Dermis blood vessel endothelial cell (primary cell): ENCODE data around the gene IGF1. TPM values are rescaled to one million over a fixed set of nuclear protein-coding genes. Genes with fewer than 3 reads are reported as not detected.

Experiments used
- DNase-seq: peaks from one replicate; pipeline ENCODE4 v3.0.0; 2010
- total RNA-seq: library from RNA; depleted of rRNA; stranded (reverse); fragments of >200 nt; gene quantifications from 2 replicates; pipeline ENCODE4 v1.2.3, GENCODE V29; 2014

The IGF1 gene
- total RNA-seq, 1 donor from 2014 or later = 0.34 TPM

DNA sequence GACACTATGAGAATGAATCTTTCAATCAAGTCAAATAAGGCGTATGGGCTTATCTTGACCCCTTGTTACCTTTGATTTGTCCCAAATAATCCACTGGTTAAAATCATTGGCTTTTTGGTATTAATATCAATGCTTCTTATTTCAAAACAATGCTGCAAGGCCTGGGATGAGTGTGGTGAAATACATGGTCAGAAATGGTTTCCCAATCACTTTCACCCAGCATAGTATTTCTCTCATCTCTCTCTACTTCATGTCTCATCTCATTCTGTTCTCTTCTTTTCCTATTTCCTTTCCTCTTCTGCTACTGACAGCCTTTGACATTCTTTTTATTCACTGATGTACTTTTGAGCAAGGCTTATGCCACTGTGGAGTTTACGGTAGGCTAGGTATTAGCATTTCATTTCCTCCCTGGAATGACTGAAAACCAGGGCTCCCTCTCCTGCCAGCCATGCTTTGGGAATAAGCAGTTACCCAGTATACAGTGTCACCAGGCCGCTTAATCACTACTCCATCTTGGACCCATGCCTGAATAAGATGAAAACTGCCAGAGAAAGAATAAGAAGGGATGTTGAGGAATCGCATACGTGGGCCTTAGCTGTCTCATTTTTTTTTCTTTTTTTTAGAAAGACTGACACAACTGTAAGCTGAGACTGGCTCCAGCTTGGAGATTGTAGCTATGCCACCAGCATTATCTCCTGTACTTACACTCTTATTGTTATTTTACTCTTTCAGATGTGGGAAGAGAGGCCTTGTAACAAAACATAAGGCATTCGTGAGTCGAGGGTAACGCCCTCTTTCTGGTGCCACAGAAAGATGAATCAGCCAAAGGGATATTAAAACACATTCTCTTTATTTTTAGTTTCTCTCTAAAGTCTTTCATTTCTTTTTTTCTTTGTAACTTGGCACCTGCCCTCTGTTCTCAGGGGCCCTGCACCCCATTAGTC lies 53.5 kb downstream of the IGF1 start:
- no peak for DNase-seq

DNA sequence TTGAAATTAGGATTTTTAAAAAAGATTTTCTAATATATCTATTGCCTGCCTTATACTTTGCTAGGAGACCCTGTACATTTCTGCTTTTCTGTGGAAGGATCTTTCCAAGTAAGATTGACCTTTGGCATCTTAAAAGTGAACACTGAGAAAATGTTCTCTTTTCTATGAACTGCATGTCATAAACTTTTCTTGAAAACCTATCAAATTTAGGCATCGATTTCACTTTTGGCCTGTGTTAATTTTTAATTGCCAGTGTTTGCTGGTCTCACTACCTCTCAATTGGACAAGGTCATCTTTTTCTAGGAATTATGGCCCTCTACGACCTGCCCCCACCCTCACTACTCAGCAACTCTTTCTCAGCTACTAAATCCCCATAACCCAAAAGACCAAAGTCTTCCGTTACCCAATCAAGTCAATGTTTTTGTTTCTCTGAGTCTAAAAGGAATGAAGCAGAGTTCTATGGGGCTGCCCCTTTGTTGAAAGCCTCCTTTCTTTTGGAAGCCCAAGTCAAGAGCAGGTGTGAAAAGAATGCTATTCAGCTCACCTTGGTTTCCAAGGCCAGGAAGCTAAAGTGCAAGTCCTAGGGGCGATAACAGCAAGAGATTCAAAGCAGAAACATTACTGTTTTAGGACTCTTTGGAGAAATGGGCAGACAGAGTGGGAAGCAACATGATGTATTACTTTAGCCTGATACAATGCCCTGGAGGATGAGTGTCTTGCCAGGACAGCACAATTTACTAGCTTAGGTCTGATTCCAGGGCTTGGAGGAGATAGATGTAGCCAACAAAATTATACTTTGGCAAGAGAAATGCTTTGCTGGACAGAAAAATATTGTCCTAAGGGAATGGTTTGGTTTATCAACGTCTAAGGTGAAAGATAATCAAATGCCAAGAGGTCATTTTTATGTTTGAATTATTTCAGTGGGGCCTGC lies 55.0 kb downstream of the IGF1 start:
- DNase-seq = no peak

DNA sequence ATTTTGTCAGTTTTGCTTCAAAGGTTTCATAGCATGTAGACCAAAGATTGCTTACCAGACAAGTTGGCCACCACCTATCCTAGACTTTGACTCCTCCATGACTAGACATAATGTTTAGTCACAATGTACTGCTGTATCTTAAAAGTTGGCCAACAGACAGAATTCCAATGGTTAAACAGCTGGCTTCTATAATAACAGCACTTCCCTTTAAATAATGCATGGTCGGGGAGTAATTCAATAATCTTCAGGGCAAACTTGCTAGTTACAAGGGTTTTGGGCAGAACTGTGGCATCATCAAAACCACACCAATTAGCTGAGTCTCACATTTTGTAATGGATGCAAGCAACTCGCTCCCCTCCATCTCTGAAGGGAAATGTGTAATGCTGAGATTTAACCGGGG lies 56.9 kb downstream of the IGF1 start:
- no peak for DNase-seq

DNA sequence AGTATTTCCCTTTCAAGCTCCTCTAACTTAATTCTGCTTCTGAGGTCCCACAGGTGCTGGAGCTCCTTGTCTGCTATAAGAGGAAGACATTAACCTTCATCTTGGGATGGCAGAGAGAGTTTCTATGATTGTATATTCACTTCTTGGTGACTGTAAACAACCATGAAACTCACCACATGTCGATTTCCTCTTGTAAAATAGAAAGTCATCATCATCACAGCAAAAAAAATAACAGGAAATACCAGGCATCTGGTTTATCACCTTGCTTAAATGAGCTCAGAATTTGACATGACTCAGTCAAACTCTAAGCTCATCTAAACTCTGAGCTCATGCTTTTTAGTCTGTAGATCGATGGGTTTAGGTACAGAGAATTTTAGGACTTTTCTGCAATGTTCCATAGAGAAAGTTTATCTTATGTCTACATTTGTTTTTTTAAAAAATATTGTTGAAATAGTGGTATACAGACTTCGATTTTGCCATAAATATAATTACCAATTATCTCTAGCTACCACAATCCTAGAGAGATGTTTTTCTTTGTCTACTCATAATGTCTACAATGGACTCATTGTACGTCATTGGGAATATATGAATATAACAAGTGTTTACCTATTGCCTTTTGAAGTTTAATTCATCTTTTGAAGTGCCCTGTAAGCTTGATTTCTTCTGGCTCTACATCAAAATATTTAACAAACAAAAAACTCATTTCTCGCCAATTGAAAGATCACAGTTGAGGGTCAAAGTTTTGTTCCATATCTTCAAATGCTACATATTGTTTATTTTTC lies 58.4 kb downstream of the IGF1 start:
- peak; percentile 57 for DNase-seq

DNA sequence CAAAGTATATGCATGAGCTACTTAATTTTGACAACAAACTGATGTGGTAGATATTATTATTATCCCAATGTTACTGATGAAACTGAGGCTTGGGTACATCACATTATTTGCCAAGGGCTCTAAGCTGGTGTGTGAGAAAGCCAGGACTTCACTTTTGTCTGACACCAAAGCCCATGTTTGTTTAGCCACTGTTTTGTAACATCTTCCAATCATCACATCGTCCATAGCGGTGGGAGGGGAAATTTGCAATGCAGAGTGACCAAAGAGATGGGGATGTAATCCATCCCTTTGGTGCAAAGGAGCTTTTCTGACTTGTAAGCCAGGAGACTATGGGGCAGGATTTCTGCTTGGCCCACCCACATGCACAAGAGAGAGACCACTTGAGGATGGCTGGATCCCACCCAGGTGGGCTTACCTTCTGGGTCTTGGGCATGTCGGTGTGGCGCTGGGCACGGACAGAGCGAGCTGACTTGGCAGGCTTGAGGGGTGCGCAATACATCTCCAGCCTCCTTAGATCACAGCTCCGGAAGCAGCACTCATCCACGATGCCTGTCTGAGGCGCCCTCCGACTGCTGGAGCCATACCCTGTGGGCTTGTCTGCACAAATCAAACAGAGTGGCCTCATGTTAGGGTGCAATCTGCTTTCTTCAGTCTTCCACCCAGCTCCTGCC lies 61.1 kb downstream of the IGF1 start:
- DNase-seq = no peak

DNA sequence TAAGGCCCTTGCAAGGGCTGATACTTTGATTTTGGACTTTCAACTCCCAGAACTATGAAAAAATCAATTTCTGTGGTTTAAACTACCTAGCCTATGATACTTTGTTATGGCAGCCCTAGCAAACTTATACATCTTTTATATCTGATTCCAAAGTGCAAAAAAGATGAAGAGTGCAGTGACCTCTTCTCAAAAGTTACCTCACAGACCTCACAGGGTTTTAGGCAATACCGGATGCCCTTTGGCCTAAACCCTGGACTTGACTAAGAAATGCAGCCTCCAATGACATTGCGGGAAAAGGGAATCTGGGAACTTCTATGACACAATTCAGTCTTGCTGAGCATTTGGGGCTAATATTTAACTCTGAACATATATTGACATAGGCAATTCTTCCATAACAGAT lies 63.3 kb downstream of the IGF1 start:
- no peak for DNase-seq

DNA sequence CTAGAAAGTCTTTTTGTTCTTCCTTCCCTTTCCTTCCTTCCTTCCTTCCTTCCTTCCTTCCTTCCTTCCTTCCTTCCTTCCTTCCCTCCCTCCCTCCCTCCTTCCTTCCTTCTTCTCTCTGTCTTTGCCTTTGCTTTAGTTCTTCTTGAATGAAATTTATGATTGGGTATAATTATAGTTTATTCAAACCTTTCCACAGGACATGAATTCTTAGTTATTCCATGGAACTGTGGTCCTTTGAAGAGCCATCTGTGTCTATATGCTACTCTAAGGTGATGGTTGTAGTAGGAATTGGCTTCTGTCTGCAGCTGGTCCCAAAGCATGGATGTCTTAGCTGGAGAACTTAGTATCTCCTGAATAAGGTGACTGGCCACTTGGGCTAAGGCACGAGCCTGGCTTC lies 64.8 kb downstream of the IGF1 start:
- no peak for DNase-seq

DNA sequence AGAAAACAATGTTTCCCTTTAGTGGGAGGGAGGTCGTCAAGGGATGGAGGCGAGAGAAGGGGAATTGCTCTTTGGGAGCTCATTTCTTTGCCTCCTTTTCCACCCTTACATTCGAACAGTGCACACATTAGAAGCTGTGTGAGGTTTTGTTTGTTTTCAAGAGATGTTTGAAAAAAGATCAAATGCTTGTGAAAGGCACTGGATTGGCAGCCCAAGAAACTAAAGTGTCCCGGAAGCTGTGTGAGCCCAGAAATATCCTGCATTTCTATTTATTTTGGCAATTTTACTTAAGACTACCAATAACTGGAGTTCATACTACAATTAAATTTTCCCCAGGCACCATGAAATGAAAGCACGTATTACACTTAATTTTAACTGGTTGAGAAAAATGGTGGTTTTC lies 67.0 kb downstream of the IGF1 start:
- DNase-seq = no peak

DNA sequence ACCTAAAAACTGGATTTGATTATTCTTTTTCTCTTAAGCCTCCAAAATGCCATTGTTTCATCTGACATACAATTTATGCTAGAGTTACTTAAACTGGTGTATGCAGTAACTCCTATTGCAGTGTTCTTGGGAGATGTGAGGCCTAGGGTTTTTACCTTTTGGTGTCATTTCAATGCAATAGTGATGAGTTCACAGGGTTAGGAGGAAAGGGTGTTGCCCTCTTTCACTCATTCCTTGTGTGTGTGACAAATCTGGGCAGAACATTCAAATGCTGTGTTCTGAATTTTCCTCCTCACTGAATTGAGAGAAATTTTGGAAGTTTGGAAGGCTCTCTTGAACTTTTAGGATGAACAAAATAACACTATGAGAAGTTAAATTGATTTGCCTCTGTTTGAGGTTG lies 69.9 kb downstream of the IGF1 start:
- no peak for DNase-seq

DNA sequence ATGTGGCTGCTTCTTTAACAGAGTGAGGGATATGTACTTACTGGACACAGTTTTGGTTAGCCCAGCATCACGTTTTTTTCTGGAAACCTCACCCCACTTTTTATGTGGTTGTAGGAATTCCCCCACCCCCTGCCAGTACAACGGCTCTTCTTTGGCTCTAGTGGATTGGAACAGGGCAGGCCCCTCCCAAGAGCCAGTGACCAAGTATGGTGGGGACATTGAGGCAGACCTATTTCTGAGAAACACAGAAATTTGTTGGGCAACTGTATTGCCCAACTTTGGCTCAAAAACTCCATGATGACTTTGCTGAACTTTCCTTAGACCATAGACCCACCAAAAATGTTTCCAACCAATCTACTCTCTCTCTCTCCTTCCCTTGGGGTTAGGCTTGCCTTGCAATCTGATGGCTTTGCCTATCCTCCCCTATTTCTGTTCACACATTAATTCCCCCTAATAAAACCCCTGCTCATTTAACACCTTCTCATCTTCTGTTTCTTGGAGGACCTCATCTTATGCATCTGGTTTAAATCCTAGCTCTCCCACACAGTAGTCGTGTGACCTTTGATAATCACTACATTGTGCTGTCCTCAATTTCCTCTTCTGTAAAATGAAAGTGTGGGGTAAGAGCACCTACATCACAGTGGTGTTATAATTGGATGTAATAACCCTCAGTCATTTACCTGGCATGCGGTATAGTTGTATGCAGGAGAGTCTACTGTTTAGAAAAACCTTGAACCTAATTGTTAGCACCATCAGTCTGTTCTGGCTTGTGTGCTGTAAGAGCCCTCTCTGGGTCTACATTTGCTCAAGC lies 71.7 kb downstream of the IGF1 start:
- no peak for DNase-seq

DNA sequence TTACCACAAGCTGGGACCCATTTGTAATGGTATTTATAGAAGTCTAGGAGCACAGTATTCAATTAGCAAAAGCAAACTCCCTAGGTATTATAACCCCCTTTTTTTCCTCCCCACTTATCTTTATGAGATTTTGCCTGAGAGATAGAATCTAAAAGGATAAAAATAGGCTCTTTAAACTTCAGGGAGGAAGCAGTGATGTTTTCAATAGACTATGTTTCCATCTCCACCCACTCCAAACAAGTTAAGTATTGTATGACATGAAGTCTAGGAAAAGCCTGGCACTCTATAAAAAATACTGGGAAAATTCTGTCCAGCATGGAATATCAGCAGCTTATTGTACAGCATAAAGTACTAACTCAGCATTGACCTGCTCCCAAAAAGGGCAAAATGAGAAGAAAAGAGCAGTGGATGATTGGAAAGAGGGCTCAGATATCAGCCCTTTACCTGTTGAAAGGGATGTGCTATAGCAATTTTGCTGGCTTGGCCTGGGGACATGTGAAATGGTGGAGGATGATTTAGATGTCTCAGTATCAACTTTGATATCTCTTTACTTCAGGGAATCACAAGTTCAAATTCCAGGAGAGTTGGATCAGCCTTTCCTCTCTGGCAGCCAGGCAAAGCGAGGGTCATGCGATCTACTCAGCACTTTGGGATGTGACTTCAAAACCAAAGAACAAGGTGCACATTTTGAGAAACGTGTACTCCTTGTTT lies 72.4 kb downstream of the IGF1 start:
- no peak for DNase-seq

DNA sequence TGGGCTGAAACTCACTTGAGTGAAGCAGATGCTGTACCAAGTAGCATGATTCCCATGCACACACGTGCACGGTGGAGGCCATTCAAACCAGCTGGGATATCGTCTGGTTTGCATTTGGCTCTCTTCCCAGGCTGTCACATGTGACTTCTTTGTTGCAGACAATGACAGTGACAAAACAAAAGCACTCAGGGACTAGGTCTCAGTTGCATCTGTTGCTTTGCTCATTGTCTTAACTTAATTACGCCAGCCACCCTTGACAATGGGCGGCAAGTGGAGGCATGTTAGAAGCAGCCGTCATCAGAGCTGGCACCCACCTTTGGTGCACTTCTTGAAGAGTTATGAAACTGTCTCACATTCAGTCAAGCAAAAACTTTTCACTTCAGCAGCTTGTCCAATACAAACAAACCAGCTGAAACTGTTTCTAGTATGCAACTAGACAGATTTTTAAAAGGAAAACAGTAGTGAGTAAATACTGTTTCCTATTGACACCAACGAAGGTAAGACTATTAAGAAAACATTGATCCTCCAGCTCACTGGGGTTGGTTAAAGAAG lies 74.3 kb downstream of the IGF1 start:
- DNase-seq = peak; percentile 76

DNA sequence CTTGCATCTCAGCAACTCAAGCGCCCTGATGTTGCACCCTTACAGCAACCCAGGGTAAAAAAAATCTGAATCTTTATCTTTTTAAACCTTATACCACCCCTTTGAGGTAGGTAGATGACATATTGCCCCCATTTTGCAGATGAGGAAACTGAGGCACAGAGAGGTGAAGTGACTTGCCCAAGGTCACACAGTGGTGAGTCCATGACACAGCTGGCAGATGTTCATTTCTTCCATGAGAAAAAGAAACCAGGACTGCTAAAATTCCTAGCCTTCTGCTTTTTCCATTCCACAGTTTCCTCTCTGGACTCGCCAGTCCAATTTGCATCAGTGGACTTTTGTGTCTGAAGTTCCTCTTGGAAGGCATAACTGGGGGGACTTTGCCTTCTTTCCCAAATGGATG lies 79.3 kb downstream of the IGF1 start:
- no peak for DNase-seq

DNA sequence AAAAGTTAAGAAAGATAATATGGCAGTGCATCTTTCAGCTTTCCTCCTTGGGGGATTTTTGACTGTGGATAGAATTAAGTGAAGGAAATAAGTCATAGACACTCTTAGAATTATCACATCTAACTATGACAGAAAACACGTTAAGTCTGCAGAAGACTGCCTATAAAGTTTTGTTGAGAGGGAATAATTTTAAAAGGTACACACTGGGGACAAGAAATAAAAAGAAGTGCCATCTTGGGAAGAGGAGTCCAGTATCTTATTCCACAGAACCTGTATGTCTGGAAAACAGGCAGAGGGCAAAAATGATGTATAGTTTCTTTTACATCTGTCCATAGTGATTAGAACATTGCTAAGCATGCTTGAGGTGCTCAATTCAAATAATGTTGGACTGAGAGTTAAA lies 80.7 kb downstream of the IGF1 start:
- no peak for DNase-seq

DNA sequence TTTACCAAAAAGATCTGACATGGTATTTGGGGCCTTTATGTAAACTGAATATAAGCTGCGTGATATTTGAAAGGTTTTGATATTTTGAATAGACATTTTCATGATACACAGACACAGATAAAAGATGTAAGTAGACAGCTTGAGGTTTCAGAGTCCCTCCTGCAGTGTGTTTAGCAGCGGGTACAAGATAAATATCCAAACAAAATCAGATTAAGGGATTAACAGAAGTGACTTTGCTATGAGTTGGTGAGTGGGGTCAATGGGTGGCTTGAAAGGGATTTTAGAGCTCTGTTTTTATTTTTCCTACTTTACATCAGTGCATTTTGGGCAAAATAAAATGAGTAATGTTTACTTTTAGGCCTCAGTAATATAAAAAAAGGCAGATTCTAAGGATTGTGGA lies 84.1 kb downstream of the IGF1 start:
- DNase-seq = no peak

DNA sequence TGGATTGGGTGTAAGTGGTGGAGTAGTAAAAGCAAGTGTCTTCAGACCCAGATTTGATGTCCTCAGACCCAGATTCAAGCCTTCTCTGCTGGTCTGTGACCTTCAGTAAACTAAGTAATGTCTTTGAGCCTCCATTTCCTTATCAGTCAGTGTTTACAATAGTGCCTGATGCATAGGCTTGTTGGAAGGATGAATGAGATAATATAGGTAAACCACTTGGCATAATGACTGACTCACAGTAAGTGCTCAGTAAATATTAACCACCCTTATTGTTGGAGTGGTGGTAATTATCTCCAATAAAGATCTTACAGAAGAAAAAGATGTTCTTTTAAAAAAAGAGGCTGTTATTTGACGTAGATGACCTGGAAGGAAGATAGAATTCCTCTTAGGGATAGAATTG lies 86.2 kb downstream of the IGF1 start:
- DNase-seq = no peak

DNA sequence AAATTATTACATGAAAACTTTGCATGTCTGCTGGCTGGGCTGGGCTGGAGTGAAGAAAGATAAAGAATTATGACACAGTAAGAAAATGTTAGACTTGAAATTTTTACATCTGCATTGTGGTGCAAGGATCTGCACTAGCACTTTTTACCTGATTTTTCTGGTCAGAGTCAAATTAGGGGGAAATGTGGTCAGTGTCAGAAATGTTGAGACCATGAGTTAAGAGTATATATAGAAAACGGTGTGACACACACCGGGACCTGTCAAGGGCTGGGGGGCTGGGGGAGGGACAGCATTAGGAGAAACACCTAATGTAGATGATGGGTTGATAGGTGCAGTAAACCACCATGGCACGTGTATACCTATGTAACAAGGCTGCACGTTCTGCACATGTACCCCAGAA lies 90.3 kb downstream of the IGF1 start:
- no peak for DNase-seq

DNA sequence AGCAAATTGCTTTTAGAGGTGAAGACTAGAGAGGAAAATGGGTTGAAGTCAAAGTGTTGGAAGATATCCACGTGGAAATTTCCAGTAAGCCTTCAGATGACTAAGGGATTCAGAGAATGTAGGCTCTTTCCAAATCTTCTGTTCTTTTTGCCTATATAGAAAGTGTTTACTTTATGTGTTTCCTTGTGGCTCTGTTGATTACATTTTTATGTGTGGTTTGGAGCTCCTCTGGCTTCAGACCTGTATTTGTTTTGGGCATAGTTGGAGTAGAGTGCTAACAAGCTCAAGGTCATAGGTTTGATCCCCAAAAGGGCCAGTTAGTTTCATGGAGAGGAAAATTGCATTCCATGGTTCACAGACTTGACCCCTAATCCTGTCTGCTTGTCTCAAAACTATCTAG lies 91.9 kb downstream of the IGF1 start:
- no peak for DNase-seq

DNA sequence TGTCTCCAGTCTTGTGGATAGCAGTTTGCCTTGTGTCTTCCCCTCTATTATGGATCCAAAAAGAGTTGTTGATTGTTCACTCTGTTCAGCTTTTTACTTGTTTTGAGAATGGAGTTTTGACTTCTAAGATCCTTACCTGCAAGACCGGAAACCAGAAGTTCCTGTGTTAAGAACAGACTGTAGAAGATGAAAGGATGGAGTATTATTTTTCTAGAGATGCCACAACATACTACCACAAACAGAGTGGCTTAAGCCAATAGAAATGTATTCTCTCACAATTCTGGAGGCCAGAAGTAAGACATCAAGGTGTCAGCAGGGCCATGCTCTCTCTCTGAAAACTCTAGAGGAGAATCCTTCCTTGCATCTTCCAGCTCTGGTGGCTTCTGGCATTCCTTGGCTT lies 95.0 kb downstream of the IGF1 start:
- DNase-seq = no peak
